Measurements from ENCODE around the gene TTC33. TPM values are rescaled to one million over a fixed set of nuclear protein-coding genes. Genes with fewer than 3 reads are reported as not detected.

Gene TTC33
- total and polyA plus RNA-seq, 2 donors: 13.2 to 38.4 TPM

DNA sequence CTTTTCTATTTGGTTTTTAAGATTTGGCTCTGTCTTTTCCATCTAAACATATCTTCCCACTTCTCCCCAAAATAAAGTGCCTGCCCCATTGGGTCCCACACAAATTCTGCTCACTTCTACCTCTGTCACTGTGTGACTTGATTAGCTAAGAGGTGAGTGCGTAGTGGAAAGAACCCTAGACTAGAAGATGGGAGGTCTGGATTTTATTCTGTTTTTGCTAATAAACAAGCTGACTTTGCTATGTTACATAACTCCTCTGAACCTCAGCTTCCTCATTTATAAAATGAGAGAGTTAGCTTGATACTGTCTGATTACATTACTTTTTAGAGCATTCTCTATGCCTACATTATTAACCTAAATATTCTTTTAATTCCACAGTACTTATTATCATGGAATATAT lies 127.4 kb downstream of the TTC33 start:
- 76% methylated on average over 1 of the region's 1 CpG for WGBS
- no peak for DNase-seq (ENCODE audit: extremely low spot score)
- no peaks in the 10 kb centered on the region for H3K36me3 ChIP-seq (ENCODE audit: insufficient read depth)
- no peak overlapping the region for H3K4me3 ChIP-seq (ENCODE audit: low read depth, low read length)
- H3K27ac ChIP-seq (ENCODE audit: low read depth): peak overlapping the region; percentile 10
- no peaks in the 10 kb centered on the region for H3K4me1 ChIP-seq (ENCODE audit: insufficient read depth)

DNA sequence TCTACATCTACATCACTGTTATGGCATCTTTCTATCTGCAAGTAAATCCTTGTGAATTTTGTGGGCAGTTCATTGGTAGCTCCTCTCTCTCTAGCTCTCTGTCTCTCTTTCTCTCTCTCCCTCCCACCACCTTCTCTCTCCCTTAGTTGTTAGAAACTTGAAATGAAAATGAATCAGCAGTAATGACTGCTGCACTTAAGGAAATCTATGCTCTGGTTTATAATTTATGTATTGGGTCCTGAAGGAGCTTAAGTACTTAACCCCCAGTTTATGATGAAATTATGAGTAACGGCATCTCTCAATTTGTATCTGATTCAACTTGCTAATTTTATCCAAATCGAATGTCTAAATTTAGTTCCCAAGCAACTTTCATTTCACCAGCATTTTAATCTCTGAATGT lies 128.1 kb downstream of the TTC33 start:
- 46% methylated on average over 2 of the region's 2 CpGs for WGBS
- Histone ChIP-seq H3K4me1 (ENCODE audit: insufficient read depth) (no peaks in the 10 kb centered on the region), H3K27ac (ENCODE audit: low read depth) (no peak overlapping the region), H3K4me3 (ENCODE audit: low read depth, low read length) (no peak overlapping the region), H3K36me3 (ENCODE audit: insufficient read depth) (no peaks in the 10 kb centered on the region)
- no peak for DNase-seq (ENCODE audit: extremely low spot score)

DNA sequence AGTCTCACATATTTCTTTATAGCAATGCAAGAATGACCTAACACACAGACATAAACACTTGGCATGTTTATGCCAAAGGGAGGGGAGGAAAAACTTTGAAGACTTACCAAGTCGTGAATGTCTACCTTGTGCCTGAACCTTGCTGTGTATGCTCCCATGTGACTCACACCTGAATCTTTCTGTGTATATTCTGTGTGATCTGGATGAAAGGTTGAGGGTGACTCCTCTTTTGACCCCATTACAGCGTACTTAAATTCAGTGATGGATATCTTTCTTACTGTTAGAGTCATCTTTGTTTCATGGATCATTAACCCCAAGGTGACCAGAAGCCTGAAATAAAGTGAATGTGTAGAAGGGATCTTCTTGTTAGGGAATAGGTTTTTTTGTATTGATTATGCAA lies 129.0 kb downstream of the TTC33 start:
- Histone ChIP-seq H3K4me3 (ENCODE audit: low read depth, low read length) (no peak overlapping the region), H3K27ac (ENCODE audit: low read depth) (no peak overlapping the region), H3K36me3 (ENCODE audit: insufficient read depth) (no peaks in the 10 kb centered on the region), H3K4me1 (ENCODE audit: insufficient read depth) (no peaks in the 10 kb centered on the region)
- 64% methylated on average over 2 of the region's 2 CpGs for WGBS
- no peak for DNase-seq (ENCODE audit: extremely low spot score)

DNA sequence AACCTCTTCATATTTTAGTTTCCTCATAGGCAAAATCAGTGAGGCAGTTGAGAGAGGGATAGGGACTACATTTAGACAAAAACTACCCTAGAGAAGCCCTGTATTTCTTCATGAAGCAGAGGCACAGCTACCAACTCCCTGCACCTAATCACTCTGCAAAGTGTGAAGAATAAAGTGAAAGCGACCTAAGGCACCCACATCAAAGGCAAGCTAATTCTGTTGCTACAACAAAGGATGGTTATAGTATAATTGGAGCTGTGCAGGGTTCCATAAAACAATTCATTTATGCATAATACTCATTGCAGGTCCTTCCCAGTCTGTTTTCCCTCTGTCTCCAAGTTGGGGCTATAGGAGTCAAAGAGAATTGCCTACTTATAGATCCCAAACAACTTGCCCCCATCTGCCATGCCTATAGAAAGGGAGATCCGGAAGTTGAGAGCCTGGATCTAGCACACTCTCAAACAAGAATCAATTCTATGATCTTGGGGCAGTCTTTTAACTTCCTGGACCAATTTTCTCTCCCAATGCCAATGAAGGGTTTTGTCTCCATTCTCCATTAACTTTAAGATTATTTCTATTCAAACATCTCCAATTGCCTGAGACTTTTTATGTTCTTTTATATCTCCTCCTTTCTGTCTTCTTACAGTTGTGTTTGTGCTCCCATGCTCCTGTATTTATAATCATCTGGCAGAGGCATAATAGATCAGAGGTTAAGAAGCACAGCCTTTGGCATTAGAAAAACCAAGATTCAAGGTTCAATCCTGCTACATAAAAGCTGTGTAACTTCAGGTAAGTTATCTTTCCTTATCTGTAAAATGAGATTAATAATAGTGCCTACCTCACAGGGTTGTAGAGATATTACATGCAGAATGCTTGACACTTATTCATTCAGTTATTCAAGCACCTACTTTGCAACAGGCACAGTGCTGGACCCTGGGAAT lies 132.0 kb downstream of the TTC33 start:
- no peaks in the 10 kb centered on the region for H3K36me3 ChIP-seq (ENCODE audit: insufficient read depth)

DNA sequence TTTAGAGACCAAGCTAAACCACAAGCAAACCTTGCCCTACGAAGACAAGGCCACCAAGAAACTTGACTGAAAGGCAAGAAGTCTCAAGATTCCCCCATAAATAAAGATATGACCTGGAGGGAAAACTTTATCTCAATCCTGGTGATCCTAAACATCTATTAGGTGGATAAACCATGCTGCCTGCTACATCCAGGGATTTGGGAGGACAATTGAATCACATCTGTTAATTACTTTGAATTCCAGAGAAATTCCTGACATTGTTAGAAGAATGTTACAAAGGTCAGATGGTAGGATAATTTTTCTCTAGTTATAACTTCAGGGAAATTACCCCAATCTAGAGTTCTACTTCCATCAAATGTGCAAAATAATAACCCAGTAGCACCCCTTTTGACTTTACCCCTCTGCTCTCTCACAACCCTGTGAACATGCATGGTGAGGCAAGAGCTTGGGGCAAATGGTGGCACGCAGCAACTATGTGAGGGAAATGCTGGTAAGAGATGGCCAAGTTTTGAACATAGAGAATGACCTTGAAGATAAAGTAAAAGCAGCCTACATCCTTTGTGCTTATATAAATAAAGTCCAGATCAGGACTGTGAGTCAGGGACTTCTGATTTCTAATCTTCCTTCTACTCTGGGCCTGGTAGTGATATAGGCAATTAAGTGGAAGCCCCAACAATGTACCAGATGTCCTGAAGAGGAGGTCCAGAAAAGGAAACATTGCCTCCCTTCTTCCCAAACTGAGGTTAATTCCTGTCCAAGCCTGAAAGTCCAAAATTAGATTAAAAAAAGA lies 133.1 kb downstream of the TTC33 start:
- no peak for DNase-seq (ENCODE audit: extremely low spot score)
- no peak overlapping the region for H3K4me3 ChIP-seq (ENCODE audit: low read depth, low read length)
- no peaks in the 10 kb centered on the region for H3K4me1 ChIP-seq (ENCODE audit: insufficient read depth)
- WGBS: 73% methylated on average over 2 of the region's 2 CpGs
- H3K36me3 ChIP-seq (ENCODE audit: insufficient read depth): no peaks in the 10 kb centered on the region
- H3K27ac ChIP-seq (ENCODE audit: low read depth): no peak overlapping the region

More for the DNA sequence above, 132.0 kb downstream of the TTC33 start:
- 64% methylated on average over 2 of the region's 2 CpGs for WGBS
- no peak overlapping the region for H3K27ac ChIP-seq (ENCODE audit: low read depth)
- no peak overlapping the region for H3K4me3 ChIP-seq (ENCODE audit: low read depth, low read length)
- no peak for DNase-seq (ENCODE audit: extremely low spot score)
- H3K4me1 ChIP-seq (ENCODE audit: insufficient read depth): no peaks in the 10 kb centered on the region

DNA sequence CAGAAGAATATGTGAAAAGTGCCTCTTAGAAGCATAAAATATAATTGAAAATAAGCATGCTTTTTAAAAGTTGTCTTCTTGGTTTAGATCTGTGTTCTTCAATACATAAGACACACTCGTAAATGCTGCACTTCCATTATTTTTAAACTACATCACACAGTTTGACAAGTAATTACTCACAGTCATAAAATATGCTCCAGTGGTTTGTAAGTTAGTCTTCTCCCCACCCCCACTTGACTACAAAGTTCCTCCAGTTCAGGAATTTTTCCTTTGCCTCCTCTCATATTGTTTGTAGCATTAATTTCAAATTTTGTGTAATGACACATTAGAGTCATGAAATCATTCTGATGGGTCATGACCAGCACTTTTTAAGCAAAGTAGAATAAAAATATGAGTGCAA lies 136.3 kb downstream of the TTC33 start:
- Histone ChIP-seq H3K36me3 (ENCODE audit: insufficient read depth) (no peaks in the 10 kb centered on the region), H3K27ac (ENCODE audit: low read depth) (no peak overlapping the region), H3K4me1 (ENCODE audit: insufficient read depth) (no peaks in the 10 kb centered on the region), H3K4me3 (ENCODE audit: low read depth, low read length) (no peak overlapping the region)
- 63% methylated on average over 1 of the region's 1 CpG for WGBS
- DNase-seq (ENCODE audit: extremely low spot score): no peak

DNA sequence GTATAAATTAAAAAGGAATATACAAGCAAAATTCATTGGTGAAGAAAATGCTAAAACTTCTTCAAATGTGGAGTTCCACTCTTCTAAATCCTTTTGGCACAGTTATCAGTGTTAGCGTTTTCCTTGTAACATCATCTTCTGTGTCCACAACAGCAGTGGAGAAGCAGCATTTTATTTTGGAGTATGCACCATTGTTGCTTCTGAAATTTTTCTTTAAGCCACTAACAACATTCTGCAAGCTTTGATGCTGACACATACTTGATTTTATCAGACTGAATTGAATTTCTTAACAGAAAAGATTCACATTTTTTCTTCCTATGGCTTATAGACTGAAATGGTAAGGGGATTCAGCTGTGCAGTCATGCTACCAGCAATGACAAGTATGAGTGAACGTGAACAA lies 136.8 kb downstream of the TTC33 start:
- no peaks in the 10 kb centered on the region for H3K4me1 ChIP-seq (ENCODE audit: insufficient read depth)
- WGBS: 64% methylated on average over 2 of the region's 2 CpGs
- no peaks in the 10 kb centered on the region for H3K36me3 ChIP-seq (ENCODE audit: insufficient read depth)
- DNase-seq (ENCODE audit: extremely low spot score): no peak
- H3K4me3 ChIP-seq (ENCODE audit: low read depth, low read length): no peak overlapping the region
- no peak overlapping the region for H3K27ac ChIP-seq (ENCODE audit: low read depth)

DNA sequence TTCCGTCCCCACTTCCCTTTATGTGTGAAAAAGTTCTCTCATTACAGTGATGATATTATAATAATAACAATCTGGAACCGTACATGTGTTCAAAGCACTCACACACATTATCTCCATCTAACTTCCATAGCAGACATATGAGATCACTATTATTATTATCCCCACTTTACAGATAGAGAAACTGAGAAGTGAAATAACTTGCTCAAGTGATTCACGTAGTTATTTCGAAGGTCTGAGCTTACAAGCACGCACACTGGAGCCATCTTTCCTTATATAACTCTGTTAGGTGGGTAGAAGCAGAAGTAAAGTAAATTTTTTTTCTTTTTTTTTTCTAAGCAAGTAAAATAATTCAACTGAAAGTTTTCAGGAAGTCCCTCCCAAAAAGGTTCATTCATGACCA lies 139.0 kb downstream of the TTC33 start:
- WGBS: 80% methylated on average over 5 of the region's 5 CpGs
- Histone ChIP-seq H3K27ac (ENCODE audit: low read depth) (no peak overlapping the region), H3K36me3 (ENCODE audit: insufficient read depth) (no peaks in the 10 kb centered on the region), H3K4me3 (ENCODE audit: low read depth, low read length) (no peak overlapping the region), H3K4me1 (ENCODE audit: insufficient read depth) (no peaks in the 10 kb centered on the region)
- no peak for DNase-seq (ENCODE audit: extremely low spot score)

DNA sequence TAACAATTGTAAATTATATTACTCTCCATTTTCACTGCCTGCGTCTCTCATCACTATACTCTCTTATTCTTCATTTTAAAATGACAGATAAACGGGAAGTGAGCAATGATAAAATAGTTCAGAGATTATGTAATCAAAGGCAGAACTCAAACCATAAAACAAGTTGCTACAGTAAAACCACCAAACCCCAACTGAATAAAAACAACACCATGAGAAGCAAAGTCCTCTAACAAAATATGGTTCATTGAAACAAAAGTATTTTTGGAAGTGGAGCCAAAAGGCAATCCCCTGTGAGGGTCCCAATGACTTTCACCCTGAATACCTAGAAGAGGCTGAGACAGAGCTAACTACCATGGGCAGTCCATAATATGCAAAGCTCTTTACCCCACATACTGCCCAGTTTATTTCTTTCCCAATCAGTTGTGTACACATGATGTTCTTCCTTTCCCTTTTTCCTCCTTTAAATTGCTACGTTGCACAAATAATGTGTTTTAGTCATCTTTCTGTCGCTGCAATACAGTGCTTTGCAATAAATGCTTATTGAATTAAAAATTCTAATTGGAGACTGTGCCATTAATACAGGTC lies 140.1 kb downstream of the TTC33 start:
- H3K27ac ChIP-seq (ENCODE audit: low read depth): no peak overlapping the region
- H3K36me3 ChIP-seq (ENCODE audit: insufficient read depth): no peaks in the 10 kb centered on the region
- WGBS: 54% methylated on average over 4 of the region's 4 CpGs
- no peak overlapping the region for H3K4me3 ChIP-seq (ENCODE audit: low read depth, low read length)
- DNase-seq (ENCODE audit: extremely low spot score): no peak
- H3K4me1 ChIP-seq (ENCODE audit: insufficient read depth): no peaks in the 10 kb centered on the region

DNA sequence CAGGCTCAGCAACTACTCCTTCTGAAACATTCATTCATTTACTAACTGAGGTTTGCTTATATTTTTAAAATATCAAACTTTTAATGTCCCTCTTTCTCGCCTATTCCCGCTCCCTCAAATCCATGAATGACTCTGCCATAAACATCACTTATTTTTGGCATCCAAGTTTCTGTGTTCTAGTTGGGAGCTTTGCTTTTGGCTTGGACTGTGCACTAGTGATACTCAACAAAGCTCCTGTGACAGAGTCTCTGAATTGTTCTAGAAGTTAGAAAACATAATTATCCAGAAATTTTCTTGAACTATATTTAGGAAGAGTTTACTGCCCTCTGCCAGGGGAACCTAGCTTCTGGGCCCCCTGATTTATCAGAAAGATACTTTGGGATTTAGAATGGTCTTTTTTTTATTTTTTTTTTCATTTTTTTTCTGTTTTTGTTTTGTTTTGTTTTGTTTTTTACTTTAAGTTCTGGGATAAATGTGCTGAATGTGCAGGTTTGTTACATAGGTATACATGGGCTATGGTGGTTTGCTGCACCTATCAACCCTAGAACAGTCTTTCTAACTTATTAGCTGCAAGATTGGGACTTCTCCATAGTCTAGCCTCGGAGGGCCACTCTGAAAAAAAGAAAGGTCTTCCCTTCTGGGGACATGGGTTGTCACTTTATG lies 140.7 kb downstream of the TTC33 start:
- Histone ChIP-seq H3K36me3 (ENCODE audit: insufficient read depth) (no peaks in the 10 kb centered on the region), H3K4me3 (ENCODE audit: low read depth, low read length) (no peak overlapping the region), H3K27ac (ENCODE audit: low read depth) (no peak overlapping the region), H3K4me1 (ENCODE audit: insufficient read depth) (no peaks in the 10 kb centered on the region)
- no peak for DNase-seq (ENCODE audit: extremely low spot score)
- WGBS: 44% methylated on average over 3 of the region's 3 CpGs

DNA sequence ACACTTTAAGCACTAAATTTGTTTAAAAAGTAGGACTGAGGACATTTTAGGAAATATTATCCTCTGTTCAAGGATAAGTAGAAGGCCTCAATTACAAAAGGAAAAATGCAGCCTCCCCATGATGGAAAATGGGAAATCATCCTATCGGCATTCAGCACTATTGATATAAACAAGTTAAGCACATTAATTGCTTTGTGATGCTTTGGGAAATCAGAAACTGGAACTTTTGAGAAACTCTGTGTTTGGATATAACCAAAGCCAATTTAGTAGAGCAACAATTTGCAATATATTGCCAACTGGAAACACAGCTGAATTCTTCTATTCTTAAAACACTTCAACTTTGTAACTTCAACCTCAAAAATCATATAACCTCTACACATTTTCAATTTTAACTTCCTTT lies 141.3 kb downstream of the TTC33 start:
- no peak overlapping the region for H3K4me3 ChIP-seq (ENCODE audit: low read depth, low read length)
- H3K27ac ChIP-seq (ENCODE audit: low read depth): no peak overlapping the region
- DNase-seq (ENCODE audit: extremely low spot score): no peak
- no peaks in the 10 kb centered on the region for H3K4me1 ChIP-seq (ENCODE audit: insufficient read depth)
- WGBS: 69% methylated on average over 1 of the region's 1 CpG
- H3K36me3 ChIP-seq (ENCODE audit: insufficient read depth): no peaks in the 10 kb centered on the region

DNA sequence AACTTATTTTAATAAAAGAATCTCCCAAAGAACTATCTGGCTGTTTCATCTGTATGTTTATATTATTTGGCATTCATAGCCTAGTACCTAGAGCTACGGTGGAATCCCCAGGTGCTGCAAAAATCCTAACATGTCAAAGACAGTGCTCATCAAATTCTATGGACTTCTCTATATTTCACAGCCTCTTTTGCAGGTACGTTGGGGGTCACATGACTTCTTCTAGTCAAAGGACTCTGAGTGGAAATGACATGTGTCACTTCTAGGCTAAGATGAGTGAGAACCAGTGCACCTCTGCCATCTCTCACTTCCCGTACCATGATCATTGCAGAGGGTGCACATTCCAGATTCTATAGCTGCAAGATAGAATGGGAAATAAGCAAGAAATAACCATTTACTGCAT lies 148.6 kb downstream of the TTC33 start:
- H3K27ac ChIP-seq (ENCODE audit: low read depth): no peak overlapping the region
- WGBS: 86% methylated on average over 3 of the region's 3 CpGs
- no peak for DNase-seq (ENCODE audit: extremely low spot score)
- H3K36me3 ChIP-seq (ENCODE audit: insufficient read depth): no peaks in the 10 kb centered on the region
- H3K4me1 ChIP-seq (ENCODE audit: insufficient read depth): no peaks in the 10 kb centered on the region
- H3K4me3 ChIP-seq (ENCODE audit: low read depth, low read length): no peak overlapping the region

DNA sequence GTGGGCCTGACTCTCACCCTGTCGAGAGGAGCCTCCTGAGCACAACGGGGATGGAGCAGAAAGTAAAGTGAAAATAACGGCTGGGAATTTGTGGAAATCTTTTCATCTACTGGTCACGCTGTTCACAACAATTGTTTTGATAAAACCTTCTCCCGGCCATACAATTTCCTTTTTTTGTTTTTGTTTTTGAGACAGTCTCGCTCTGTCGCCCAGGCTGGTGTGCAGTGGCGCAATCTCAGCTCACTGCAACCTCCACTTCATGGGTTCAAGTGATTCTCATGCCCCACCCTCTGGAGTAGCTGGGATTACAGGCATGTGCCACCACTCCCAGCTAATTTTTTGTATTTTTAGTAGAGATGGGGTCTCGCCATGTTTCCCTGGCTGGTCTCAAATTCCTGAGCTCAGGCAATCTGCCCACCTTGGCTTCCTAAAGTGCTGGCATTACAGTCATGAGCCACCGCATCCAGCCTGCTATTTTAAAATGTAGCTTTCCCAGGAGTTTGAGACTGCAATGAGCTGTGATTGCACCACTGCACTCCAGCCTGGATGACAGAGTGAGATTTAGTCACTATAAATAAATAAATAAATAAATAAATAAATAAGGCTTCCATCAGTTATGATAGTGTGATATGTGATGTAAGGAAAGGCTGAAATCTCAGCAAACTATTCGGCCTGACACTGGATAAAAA lies 149.5 kb downstream of the TTC33 start:
- no peak overlapping the region for H3K27ac ChIP-seq (ENCODE audit: low read depth)
- H3K36me3 ChIP-seq (ENCODE audit: insufficient read depth): no peaks in the 10 kb centered on the region
- no peak overlapping the region for H3K4me3 ChIP-seq (ENCODE audit: low read depth, low read length)
- H3K4me1 ChIP-seq (ENCODE audit: insufficient read depth): no peaks in the 10 kb centered on the region
- DNase-seq (ENCODE audit: extremely low spot score): no peak
- 79% methylated on average over 11 of the region's 11 CpGs for WGBS
